WTC11 (cell line): Measurements from ENCODE around the gene SERPINA6. TPM values are rescaled to one million over a fixed set of nuclear protein-coding genes. Genes with fewer than 3 reads are reported as not detected.
"Not testable (repeated sequence)": the region's sequence is repeated elsewhere in the genome, so short reads cannot be mapped to it uniquely, and the experiment has no call there.

Experiments used
- ATAC-seq: fragments of 200-7000 bp; cut with Tn5 transposase; 2 replicates; pipeline ENCODE4 v1.10.0; 2021; ENCODE audit warnings: mild to moderate bottlenecking, moderate library complexity
- CTCF ChIA-PET: fragments of 300-600 bp; sonication (Branson Sonifier 250); formaldehyde crosslinking; loops from one replicate; lab custom pipeline; 2021; ENCODE audit warnings: antibody characterized with exemption; lab: Charles Lee
- POLR2A ChIA-PET: fragments of 350-600 bp; sonication (Branson Sonifier 250); formaldehyde crosslinking; loops from one replicate; lab custom pipeline; 2021; ENCODE audit warnings: antibody characterized with exemption; lab: Charles Lee
- DNase-seq: peaks from one replicate; pipeline ENCODE4 v3.0.0; 2021; ENCODE audit warnings: low spot score
- H3K27ac Mint-ChIP-seq: 2 replicates; pipeline ENCODE4 v1.8.0; 2021; ENCODE audit warnings: mixed read lengths
- H3K27me3 Mint-ChIP-seq: 2 replicates; pipeline ENCODE4 v1.8.0; 2021; ENCODE audit warnings: low read depth, mild to moderate bottlenecking, moderate library complexity, mixed read lengths
- H3K36me3 Mint-ChIP-seq: 2 replicates; pipeline ENCODE4 v1.8.0; 2021; ENCODE audit warnings: mixed read lengths
- H3K4me1 Mint-ChIP-seq: 2 replicates; pipeline ENCODE4 v1.8.0; 2022; ENCODE audit warnings: mixed read lengths
- H3K4me3 Mint-ChIP-seq: 2 replicates; pipeline ENCODE4 v1.8.0; 2021; ENCODE audit warnings: mild to moderate bottlenecking, moderate library complexity, mixed read lengths
- H3K9me3 Mint-ChIP-seq: 2 replicates; pipeline ENCODE4 v1.8.0; 2021; ENCODE audit warnings: mixed read lengths
- CBFB ChIP-seq: sonication (generic); formaldehyde crosslinking; IDR thresholded peaks from 2 replicates; pipeline ENCODE4 v1.8.1; 2022; ENCODE audit warnings: mild to moderate bottlenecking, low read depth, missing genetic modification reagents
- EMX1 ChIP-seq: fragments of 250-450 bp; sonication (Bioruptor Pico); IDR thresholded peaks from 2 replicates; pipeline ENCODE4 v1.8.0; 2021; ENCODE audit warnings: mild to moderate bottlenecking
- ESRRA ChIP-seq: sonication (generic); formaldehyde crosslinking; IDR thresholded peaks from 2 replicates; pipeline ENCODE4 v1.8.1; 2022; ENCODE audit warnings: mild to moderate bottlenecking, missing genetic modification reagents, borderline replicate concordance
- GRHL2 ChIP-seq: fragments of 250-450 bp; sonication (Bioruptor Pico); IDR thresholded peaks from 2 replicates; pipeline ENCODE4 v1.8.0; 2022; ENCODE audit warnings: mild to moderate bottlenecking, moderate library complexity; ENCODE audit not compliant: insufficient replicate concordance, severe bottlenecking
- IRF2 ChIP-seq: sonication (generic); formaldehyde crosslinking; IDR thresholded peaks from 2 replicates; pipeline ENCODE4 v1.8.0; 2022; ENCODE audit warnings: low read depth, missing genetic modification reagents, borderline replicate concordance
- SOX15 ChIP-seq: fragments of 250-450 bp; sonication (Bioruptor Pico); IDR thresholded peaks from 2 replicates; pipeline ENCODE4 v1.9.0; 2021; ENCODE audit warnings: mild to moderate bottlenecking
- SP1 ChIP-seq: sonication (generic); formaldehyde crosslinking; conservative IDR thresholded peaks from 2 replicates; pipeline ENCODE4 v1.8.1; 2022; ENCODE audit warnings: missing genetic modification reagents
- TEAD1 ChIP-seq: sonication (generic); formaldehyde crosslinking; IDR thresholded peaks from 2 replicates; pipeline ENCODE4 v1.8.0; 2022; ENCODE audit warnings: mild to moderate bottlenecking, missing genetic modification reagents
- ZNF219 ChIP-seq: sonication (generic); formaldehyde crosslinking; IDR thresholded peaks from 2 replicates; pipeline ENCODE4 v1.8.0; 2023; ENCODE audit warnings: missing genetic modification reagents, mild to moderate bottlenecking, borderline replicate concordance
- ZNF232 ChIP-seq: sonication (generic); formaldehyde crosslinking; IDR thresholded peaks from 2 replicates; pipeline ENCODE4 v1.8.0; 2022; ENCODE audit warnings: mild to moderate bottlenecking, missing genetic modification reagents
- ZNF423 ChIP-seq: fragments of 250-450 bp; sonication (Bioruptor Pico); IDR thresholded peaks from 2 replicates; pipeline ENCODE4 v2.1.2; 2022; ENCODE audit warnings: mild to moderate bottlenecking, moderate library complexity
- total RNA-seq: library from RNA; stranded (reverse); gene quantifications from 3 replicates; pipeline ENCODE4 v1.2.3, GENCODE V29; 2021
- TF ChIP-seq, protein P1 (sequence below): sonication (generic); formaldehyde crosslinking; IDR thresholded peaks from 2 replicates; pipeline ENCODE4 v1.8.0; 2023; ENCODE audit warnings: missing genetic modification reagents, mild to moderate bottlenecking, borderline replicate concordance
- TF ChIP-seq, protein P2 (sequence below): sonication (generic); formaldehyde crosslinking; IDR thresholded peaks from 2 replicates; pipeline ENCODE4 v1.8.1; 2023; ENCODE audit warnings: mild to moderate bottlenecking, missing genetic modification reagents
- TF ChIP-seq, protein P3 (sequence below): sonication (generic); formaldehyde crosslinking; conservative IDR thresholded peaks from 2 replicates; pipeline ENCODE4 v1.8.1; 2023; ENCODE audit warnings: mild to moderate bottlenecking, low read depth, missing genetic modification reagents, moderate library complexity
- TF ChIP-seq, protein P4 (sequence below): fragments of 200-600 bp; IDR thresholded peaks from 2 replicates; pipeline ENCODE4 v1.8.0; 2022; ENCODE audit warnings: antibody characterized with exemption
- TF ChIP-seq, protein P5 (sequence below): fragments of 250-450 bp; sonication (Bioruptor Pico); conservative IDR thresholded peaks from 2 replicates; pipeline ENCODE4 v1.9.0; 2021; ENCODE audit warnings: mild to moderate bottlenecking

SERPINA6 gene
- total RNA-seq, 1 experiment from 2014 or later, result 0.15 TPM

DNA sequence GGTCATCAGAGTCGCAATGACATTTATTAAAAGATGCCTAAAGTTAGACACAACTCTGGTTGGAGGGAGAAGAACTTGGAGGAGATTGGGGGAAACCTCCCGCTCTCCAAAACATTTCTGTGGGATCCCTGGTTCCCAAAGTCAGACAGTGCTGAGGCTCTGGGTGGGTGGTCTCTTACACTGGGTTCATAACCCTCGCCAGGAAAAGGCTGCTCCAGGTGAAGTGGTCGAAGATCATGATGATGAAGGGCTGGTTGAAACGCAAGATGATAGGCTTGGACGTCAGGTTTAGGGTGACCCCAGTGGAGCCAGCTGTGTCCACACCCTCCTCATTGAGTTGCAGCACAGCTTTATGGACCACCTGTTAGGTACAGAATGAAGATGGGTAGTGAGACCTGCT, 18.9 kb downstream of the SERPINA6 start:
- DNase-seq, result no peak
- H3K27ac Mint-ChIP-seq, result no peak overlapping the region
- H3K9me3 Mint-ChIP-seq, result peaks cover 23% of the 10 kb centered on the region
- ChIA-PET POLR2A (no interaction called here), CTCF (interaction anchor here (0.9 kb wide), 1 partner anchor 268 kb away, joined by 3 read pairs; no protein-coding TSS in a partner anchor)
- no peak overlapping the region for H3K4me3 Mint-ChIP-seq
- H3K4me1 Mint-ChIP-seq, result no peaks in the 10 kb centered on the region
- H3K36me3 Mint-ChIP-seq, result no peaks in the 10 kb centered on the region
- H3K27me3 Mint-ChIP-seq, result no peaks in the 10 kb centered on the region; the same call in 1 of the 2 replicates
- TF ChIP-seq, protein P1, sequence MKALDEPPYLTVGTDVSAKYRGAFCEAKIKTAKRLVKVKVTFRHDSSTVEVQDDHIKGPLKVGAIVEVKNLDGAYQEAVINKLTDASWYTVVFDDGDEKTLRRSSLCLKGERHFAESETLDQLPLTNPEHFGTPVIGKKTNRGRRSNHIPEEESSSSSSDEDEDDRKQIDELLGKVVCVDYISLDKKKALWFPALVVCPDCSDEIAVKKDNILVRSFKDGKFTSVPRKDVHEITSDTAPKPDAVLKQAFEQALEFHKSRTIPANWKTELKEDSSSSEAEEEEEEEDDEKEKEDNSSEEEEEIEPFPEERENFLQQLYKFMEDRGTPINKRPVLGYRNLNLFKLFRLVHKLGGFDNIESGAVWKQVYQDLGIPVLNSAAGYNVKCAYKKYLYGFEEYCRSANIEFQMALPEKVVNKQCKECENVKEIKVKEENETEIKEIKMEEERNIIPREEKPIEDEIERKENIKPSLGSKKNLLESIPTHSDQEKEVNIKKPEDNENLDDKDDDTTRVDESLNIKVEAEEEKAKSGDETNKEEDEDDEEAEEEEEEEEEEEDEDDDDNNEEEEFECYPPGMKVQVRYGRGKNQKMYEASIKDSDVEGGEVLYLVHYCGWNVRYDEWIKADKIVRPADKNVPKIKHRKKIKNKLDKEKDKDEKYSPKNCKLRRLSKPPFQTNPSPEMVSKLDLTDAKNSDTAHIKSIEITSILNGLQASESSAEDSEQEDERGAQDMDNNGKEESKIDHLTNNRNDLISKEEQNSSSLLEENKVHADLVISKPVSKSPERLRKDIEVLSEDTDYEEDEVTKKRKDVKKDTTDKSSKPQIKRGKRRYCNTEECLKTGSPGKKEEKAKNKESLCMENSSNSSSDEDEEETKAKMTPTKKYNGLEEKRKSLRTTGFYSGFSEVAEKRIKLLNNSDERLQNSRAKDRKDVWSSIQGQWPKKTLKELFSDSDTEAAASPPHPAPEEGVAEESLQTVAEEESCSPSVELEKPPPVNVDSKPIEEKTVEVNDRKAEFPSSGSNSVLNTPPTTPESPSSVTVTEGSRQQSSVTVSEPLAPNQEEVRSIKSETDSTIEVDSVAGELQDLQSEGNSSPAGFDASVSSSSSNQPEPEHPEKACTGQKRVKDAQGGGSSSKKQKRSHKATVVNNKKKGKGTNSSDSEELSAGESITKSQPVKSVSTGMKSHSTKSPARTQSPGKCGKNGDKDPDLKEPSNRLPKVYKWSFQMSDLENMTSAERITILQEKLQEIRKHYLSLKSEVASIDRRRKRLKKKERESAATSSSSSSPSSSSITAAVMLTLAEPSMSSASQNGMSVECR, result no peak
- no peak for TF ChIP-seq SOX15 (CRISPR knock-in tag)
- no peak for TF ChIP-seq IRF2 (CRISPR knock-in tag)
- no peak for ATAC-seq

DNA sequence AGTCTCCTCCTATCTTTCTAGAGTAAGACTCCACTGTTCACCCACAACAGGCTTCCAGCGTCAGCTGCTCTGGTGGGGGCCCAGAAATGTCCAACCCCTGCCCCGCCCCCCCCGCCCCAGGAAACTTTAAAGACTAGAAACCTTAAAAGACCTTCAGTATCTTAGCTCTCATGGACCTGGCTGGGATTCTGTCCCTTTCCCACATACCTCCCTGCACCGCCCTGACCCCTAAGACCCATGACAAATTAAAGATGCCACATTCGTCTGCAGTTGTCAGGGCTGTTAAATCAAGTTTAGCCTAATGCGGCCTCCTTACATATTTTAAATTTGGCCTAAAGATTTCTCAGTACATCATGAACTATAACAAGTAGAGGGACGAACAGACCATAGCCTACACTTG, 20.0 kb downstream of the SERPINA6 start:
- ATAC-seq (no peak), DNase-seq (no peak)
- Mint-ChIP-seq H3K9me3 (peaks cover 12% of the 10 kb centered on the region), H3K36me3 (no peaks in the 10 kb centered on the region), H3K4me1 (peaks cover 4% of the 10 kb centered on the region), H3K27me3 (no peaks in the 10 kb centered on the region; the same call in 1 of the 2 replicates), H3K27ac (no peak overlapping the region), H3K4me3 (no peak overlapping the region)
- TF ChIP-seq, protein P2, sequence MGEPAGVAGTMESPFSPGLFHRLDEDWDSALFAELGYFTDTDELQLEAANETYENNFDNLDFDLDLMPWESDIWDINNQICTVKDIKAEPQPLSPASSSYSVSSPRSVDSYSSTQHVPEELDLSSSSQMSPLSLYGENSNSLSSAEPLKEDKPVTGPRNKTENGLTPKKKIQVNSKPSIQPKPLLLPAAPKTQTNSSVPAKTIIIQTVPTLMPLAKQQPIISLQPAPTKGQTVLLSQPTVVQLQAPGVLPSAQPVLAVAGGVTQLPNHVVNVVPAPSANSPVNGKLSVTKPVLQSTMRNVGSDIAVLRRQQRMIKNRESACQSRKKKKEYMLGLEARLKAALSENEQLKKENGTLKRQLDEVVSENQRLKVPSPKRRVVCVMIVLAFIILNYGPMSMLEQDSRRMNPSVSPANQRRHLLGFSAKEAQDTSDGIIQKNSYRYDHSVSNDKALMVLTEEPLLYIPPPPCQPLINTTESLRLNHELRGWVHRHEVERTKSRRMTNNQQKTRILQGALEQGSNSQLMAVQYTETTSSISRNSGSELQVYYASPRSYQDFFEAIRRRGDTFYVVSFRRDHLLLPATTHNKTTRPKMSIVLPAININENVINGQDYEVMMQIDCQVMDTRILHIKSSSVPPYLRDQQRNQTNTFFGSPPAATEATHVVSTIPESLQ (CRISPR knock-in tag), result no peak
- no peak for TF ChIP-seq CBFB
- TF ChIP-seq, protein P3, sequence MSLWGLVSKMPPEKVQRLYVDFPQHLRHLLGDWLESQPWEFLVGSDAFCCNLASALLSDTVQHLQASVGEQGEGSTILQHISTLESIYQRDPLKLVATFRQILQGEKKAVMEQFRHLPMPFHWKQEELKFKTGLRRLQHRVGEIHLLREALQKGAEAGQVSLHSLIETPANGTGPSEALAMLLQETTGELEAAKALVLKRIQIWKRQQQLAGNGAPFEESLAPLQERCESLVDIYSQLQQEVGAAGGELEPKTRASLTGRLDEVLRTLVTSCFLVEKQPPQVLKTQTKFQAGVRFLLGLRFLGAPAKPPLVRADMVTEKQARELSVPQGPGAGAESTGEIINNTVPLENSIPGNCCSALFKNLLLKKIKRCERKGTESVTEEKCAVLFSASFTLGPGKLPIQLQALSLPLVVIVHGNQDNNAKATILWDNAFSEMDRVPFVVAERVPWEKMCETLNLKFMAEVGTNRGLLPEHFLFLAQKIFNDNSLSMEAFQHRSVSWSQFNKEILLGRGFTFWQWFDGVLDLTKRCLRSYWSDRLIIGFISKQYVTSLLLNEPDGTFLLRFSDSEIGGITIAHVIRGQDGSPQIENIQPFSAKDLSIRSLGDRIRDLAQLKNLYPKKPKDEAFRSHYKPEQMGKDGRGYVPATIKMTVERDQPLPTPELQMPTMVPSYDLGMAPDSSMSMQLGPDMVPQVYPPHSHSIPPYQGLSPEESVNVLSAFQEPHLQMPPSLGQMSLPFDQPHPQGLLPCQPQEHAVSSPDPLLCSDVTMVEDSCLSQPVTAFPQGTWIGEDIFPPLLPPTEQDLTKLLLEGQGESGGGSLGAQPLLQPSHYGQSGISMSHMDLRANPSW (CRISPR knock-in tag), result no peak
- no peak for TF ChIP-seq SP1 (CRISPR knock-in tag)
- TF ChIP-seq ESRRA (CRISPR knock-in tag), result no peak
- CTCF ChIA-PET, result no interaction called here
- POLR2A ChIA-PET, result no interaction called here

DNA sequence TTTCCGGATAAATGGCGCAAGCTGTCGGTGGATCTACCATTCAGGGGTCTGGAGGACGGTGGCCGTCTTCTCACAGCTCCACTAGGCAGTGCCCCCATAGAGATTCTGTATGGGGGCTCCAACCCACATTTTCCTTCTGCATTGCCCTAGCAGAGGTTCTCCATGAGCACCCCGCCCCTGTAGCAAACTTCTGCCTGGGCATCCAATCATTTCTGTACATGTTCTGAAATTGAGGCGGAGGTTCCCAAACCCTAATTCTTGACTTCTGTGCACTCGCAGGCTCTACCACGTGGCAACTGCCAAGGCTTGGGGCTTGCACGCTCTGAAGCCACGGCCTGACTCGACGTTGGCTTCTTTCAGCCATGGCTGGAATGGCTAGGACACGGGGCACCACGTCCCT, 25.0 kb downstream of the SERPINA6 start:
- Mint-ChIP-seq H3K27ac (no peak overlapping the region), H3K36me3 (no peaks in the 10 kb centered on the region), H3K4me1 (peaks cover 4% of the 10 kb centered on the region)
- no peak for ATAC-seq
- POLR2A ChIA-PET, result no interaction called here
- no peak for DNase-seq
- TF ChIP-seq ZNF423 (CRISPR knock-in tag) (no peak), GRHL2 (CRISPR knock-in tag) (no peak), ZNF219 (CRISPR knock-in tag) (no peak), SOX15 (CRISPR knock-in tag) (no peak), TEAD1 (CRISPR knock-in tag) (no peak), EMX1 (no peak), ZNF232 (CRISPR knock-in tag) (no peak)
- TF ChIP-seq, protein P4, sequence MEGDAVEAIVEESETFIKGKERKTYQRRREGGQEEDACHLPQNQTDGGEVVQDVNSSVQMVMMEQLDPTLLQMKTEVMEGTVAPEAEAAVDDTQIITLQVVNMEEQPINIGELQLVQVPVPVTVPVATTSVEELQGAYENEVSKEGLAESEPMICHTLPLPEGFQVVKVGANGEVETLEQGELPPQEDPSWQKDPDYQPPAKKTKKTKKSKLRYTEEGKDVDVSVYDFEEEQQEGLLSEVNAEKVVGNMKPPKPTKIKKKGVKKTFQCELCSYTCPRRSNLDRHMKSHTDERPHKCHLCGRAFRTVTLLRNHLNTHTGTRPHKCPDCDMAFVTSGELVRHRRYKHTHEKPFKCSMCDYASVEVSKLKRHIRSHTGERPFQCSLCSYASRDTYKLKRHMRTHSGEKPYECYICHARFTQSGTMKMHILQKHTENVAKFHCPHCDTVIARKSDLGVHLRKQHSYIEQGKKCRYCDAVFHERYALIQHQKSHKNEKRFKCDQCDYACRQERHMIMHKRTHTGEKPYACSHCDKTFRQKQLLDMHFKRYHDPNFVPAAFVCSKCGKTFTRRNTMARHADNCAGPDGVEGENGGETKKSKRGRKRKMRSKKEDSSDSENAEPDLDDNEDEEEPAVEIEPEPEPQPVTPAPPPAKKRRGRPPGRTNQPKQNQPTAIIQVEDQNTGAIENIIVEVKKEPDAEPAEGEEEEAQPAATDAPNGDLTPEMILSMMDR, result no peak
- TF ChIP-seq, protein P5, sequence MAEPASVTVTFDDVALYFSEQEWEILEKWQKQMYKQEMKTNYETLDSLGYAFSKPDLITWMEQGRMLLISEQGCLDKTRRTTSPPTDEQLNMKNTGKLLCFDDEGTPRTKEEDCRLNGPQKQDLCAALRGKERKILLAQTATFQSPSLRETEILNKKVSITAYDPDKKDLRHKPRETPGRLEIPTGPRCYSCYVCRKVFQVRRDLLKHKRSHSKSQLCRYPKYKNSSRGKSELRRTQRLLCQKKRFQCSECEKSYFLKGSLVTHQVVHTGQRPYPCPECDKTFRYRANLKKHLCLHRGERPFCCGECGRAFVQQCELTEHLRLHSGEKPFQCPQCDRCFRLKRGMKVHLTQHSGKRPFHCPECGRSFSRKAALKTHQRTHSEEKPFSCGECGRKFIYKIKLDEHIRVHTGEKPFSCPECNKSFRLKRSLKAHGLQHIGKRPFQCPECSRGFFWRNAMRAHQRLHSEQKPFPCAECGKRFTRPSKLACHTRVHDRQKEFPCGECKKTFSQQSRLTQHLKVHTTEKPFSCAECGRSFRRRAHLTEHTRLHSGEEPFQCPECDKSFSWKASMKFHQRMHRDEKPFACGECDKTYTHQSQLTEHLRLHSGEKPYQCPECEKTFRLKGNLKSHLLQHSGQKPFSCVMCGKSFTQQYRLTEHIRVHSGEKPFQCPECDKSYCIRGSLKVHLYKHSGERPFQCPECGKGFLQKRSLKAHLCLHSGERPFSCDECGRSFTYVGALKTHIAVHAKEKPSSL (CRISPR knock-in tag), result no peak
- TF ChIP-seq, all 79 proteins: peak for 0
- no peak overlapping the region for H3K4me3 Mint-ChIP-seq
- CTCF ChIA-PET, result interaction anchor here (1.0 kb wide), 1 partner anchor 10 kb away, joined by 4 read pairs; no protein-coding TSS in a partner anchor
- peaks cover 4% of the 10 kb centered on the region; the same call in 1 of the 2 replicates for H3K9me3 Mint-ChIP-seq
- no peaks in the 10 kb centered on the region; the same call in 1 of the 2 replicates for H3K27me3 Mint-ChIP-seq

DNA sequence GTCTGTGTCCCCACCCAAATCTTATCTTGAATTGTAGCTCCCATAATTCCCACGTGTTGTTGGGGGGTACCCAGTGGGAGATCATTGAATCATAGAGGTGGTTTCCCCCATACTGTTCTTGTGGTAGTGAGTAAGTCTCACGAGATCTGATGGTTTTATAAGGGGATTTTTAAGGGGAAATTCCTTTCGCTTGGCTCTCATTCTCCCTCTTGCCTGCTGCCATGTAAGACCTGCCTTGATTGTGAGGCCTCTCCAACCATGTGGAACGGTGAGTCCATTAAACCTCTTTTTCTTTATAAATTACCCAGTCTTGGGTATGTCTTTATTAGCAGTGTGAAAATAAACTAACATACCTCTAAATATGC, 27.0 kb downstream of the SERPINA6 start:
- CTCF ChIA-PET, H3K4me1 Mint-ChIP-seq, ATAC-seq, DNase-seq, H3K9me3 Mint-ChIP-seq, H3K4me3 Mint-ChIP-seq, H3K27me3 Mint-ChIP-seq, H3K36me3 Mint-ChIP-seq, H3K27ac Mint-ChIP-seq, POLR2A ChIA-PET: not testable (repeated sequence)
